Measurements from ENCODE around the gene ADAMTS3.

DNA sequence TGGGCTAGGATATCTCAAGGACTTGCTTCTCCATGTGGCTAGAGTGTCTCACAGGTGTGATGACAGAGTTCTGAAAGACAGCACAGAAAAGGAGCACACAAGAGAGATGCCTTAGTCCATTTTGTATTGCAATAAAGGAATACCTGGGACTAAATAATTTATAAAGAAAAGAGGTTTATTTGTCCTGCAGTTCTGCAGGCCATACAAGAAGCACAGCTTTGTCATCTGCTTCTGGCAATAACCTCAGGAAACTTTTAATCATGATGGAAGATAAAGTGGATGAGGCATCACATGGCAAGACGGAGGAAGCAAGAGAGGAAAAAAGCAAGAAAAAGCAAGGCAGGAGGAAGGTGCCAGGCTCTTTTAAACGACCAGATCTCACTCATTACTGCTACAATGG, 126.9 kb downstream of the ADAMTS3 start:
- TF ChIP-seq YY1 (IDR thresholded peaks at IDR 0.05; ENCODE audit: insufficient read depth, insufficient read length) = no peak
- TF ChIP-seq ZNF274 (IDR thresholded peaks at IDR 0.05; ENCODE audit: low read depth, low read length) = no peak
- TF ChIP-seq SUZ12 (IDR thresholded peaks at IDR 0.05; ENCODE audit: extremely low read depth, insufficient read depth, insufficient read length) = no peak
